Measurements from ENCODE around the gene NOMO2.
"Not testable (repeated sequence)": the region's sequence is repeated elsewhere in the genome, so short reads cannot be mapped to it uniquely, and the experiment has no call there.

DNA sequence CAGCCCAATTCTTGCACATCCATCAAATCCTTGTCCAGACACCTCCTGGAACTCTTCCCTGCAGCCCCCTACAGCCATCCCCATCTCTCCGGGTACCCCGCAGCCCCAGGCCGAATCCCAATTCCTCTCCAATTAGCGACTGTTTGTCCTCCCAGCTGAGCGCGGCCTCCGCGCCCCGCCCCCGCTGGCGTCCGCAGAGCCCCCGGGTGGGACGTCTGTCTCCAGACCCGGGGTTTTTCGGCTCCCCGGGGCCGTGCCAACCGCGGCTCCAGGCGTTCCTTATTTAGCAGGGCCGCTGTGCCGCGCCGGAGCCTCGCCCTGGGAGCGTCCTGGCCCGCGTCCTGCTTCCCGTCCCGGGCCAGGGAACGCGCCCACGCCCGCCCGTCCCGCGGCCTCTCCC is 160.7 kb downstream of the NOMO2 start:
- TF ChIP-seq, protein P1, sequence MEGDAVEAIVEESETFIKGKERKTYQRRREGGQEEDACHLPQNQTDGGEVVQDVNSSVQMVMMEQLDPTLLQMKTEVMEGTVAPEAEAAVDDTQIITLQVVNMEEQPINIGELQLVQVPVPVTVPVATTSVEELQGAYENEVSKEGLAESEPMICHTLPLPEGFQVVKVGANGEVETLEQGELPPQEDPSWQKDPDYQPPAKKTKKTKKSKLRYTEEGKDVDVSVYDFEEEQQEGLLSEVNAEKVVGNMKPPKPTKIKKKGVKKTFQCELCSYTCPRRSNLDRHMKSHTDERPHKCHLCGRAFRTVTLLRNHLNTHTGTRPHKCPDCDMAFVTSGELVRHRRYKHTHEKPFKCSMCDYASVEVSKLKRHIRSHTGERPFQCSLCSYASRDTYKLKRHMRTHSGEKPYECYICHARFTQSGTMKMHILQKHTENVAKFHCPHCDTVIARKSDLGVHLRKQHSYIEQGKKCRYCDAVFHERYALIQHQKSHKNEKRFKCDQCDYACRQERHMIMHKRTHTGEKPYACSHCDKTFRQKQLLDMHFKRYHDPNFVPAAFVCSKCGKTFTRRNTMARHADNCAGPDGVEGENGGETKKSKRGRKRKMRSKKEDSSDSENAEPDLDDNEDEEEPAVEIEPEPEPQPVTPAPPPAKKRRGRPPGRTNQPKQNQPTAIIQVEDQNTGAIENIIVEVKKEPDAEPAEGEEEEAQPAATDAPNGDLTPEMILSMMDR (IDR thresholded peaks at IDR 0.05): not testable (repeated sequence)
- not testable (repeated sequence) for TF ChIP-seq POLR2A (IDR thresholded peaks at IDR 0.05)
